ENCODE data around the gene CFAP161. TPM values are rescaled to one million over a fixed set of nuclear protein-coding genes. Genes with fewer than 3 reads are reported as not detected.

The CFAP161 gene
- total and polyA plus RNA-seq, 9 donors: 0.33 to 0.62 (median 0.54) TPM; not detected in 1

DNA sequence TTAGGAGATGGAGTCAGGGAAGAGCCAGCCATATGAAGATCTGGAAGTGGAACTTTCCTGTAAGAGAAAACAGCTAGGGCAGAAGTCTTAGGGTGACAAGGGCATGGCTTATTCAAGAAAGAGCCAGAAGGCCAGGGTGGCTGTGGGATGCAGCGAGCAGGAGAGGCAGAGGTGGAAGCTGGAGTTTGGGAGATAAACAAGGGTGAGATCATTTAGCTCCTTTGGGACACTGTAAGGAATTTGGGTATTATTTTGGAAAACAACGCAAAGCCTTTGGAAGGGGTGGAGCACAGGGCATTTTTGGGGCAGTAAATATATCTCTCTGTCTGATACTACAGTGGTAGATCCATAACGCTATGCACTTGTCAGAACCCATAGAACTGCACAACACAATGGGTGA, 57.6 kb downstream of the CFAP161 start:
- WGBS (ENCODE audit: insufficient coverage): 98% methylated on average over 2 of the region's 3 CpGs
- Histone ChIP-seq H3K36me3 (ENCODE audit: control insufficient read depth, insufficient read depth, low read length) (no peaks in the 10 kb centered on the region), H3K9me3 (replicated peaks; ENCODE audit: control insufficient read depth, low read depth, low read length) (no peaks in the 10 kb centered on the region), H3K27ac (ENCODE audit: low read length) (no peak overlapping the region), H3K4me3 (ENCODE audit: low read length) (no peak overlapping the region), H3K4me1 (ENCODE audit: control insufficient read depth, insufficient read depth, low read length) (peaks cover 4% of the 10 kb centered on the region), H3K27me3 (ENCODE audit: control insufficient read depth, insufficient read depth, low read length) (peaks cover 2% of the 10 kb centered on the region)
- DNase-seq: no peak

GRCh38 chr15:81194723-81195122, 60.7 kb downstream of the CFAP161 start:
- DNase-seq: no peak
- Histone ChIP-seq H3K27me3 (ENCODE audit: control insufficient read depth, insufficient read depth, low read length) (peaks cover 4% of the 10 kb centered on the region), H3K27ac (ENCODE audit: low read length) (no peak overlapping the region), H3K4me1 (ENCODE audit: control insufficient read depth, insufficient read depth, low read length) (peaks cover 4% of the 10 kb centered on the region), H3K9me3 (replicated peaks; ENCODE audit: control insufficient read depth, low read depth, low read length) (no peaks in the 10 kb centered on the region), H3K36me3 (ENCODE audit: control insufficient read depth, insufficient read depth, low read length) (no peaks in the 10 kb centered on the region), H3K4me3 (ENCODE audit: low read length) (no peak overlapping the region)
- WGBS (ENCODE audit: insufficient coverage): no CpG with 5 or more reads among the region's 5 CpGs

GRCh38 chr15:81195339-81195864, 61.3 kb downstream of the CFAP161 start:
- peaks cover 4% of the 10 kb centered on the region for H3K27me3 ChIP-seq (ENCODE audit: control insufficient read depth, insufficient read depth, low read length)
- DNase-seq: no peak
- no peaks in the 10 kb centered on the region for H3K36me3 ChIP-seq (ENCODE audit: control insufficient read depth, insufficient read depth, low read length)
- no peak overlapping the region for H3K4me3 ChIP-seq (ENCODE audit: low read length)
- 61% methylated on average over 3 of the region's 8 CpGs for WGBS (ENCODE audit: insufficient coverage)
- H3K27ac ChIP-seq (ENCODE audit: low read length): no peak overlapping the region
- no peaks in the 10 kb centered on the region for H3K9me3 ChIP-seq (replicated peaks; ENCODE audit: control insufficient read depth, low read depth, low read length)
- H3K4me1 ChIP-seq (ENCODE audit: control insufficient read depth, insufficient read depth, low read length): no peaks in the 10 kb centered on the region

DNA sequence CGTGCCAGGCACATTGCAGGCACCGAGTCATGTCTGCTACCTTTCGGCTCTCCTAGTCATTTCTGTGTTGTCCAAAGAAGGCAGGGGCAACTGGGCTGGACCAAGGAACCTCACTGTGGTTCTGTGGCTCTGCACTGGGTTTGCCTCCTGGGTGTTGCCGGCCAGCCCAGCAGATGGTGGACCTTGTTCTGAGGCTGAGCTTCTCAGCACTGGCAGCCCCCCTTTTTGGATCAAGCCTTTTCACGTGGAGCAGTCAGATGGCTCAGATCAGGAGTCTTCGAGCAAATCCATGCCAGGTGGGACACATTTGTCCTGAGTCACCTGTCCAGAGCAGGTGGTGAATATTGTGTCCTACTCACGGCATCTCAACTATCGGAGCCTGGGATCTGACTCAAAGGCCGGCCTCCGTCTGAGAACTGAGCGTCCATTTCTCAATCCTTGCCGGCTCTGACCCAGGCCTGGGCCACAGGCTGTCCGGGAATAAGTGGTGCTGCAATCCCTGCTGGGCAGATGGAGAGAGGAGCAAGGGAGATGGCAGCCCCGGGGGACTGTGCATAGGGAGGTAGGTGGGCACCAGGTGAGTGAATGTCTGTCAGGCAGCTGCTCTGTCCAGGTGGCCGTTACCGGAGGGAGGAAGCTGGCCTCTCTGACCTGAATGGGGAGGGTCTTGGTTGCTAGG, 62.6 kb downstream of the CFAP161 start, which contains the start of gene IL16:
Gene IL16 (plus strand): TSS at position 304 of the 679 bp plus-strand sequence. CDS start 28,521 bp downstream, outside the sequence.
- H3K27me3 ChIP-seq (ENCODE audit: control insufficient read depth, insufficient read depth, low read length): peaks cover 4% of the 10 kb centered on the region
- no peaks in the 10 kb centered on the region for H3K4me1 ChIP-seq (ENCODE audit: control insufficient read depth, insufficient read depth, low read length)
- no peak within 1 kb of the TSS for H3K27ac ChIP-seq (ENCODE audit: low read length)
- H3K36me3 ChIP-seq (ENCODE audit: control insufficient read depth, insufficient read depth, low read length): no peaks in the 10 kb centered on the region
- no peak for DNase-seq
- H3K4me3 ChIP-seq (ENCODE audit: low read length): no peak within 1 kb of the TSS
- WGBS (ENCODE audit: insufficient coverage): 75% methylated on average over 16 of the region's 16 CpGs
- H3K9me3 ChIP-seq (replicated peaks; ENCODE audit: control insufficient read depth, low read depth, low read length): no peaks in the 10 kb centered on the region

DNA sequence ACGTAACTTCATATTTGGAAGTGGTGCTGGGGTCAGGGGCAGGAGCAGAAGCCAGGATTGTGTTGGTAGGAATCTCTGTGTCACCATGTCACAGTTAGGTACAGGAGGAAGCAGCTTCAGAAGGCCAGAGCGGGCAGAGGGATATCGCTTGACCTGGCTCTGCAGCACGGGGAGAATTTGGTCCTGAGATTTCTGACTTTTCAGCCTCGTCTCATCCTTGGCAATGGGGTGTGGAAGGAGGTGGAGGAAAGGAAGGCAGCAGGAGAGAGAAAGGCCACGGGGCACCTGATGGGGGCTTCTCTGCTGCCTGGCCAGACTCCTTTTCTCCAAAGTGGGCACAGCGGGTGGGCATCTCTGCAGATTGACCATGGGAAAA, 63.2 kb downstream of the CFAP161 start:
- H3K36me3 ChIP-seq (ENCODE audit: control insufficient read depth, insufficient read depth, low read length): no peaks in the 10 kb centered on the region
- peaks cover 4% of the 10 kb centered on the region for H3K27me3 ChIP-seq (ENCODE audit: control insufficient read depth, insufficient read depth, low read length)
- no peak for DNase-seq
- H3K4me1 ChIP-seq (ENCODE audit: control insufficient read depth, insufficient read depth, low read length): no peaks in the 10 kb centered on the region
- H3K9me3 ChIP-seq (replicated peaks; ENCODE audit: control insufficient read depth, low read depth, low read length): no peaks in the 10 kb centered on the region
- WGBS (ENCODE audit: insufficient coverage): 74% methylated on average over 4 of the region's 7 CpGs
- H3K4me3 ChIP-seq (ENCODE audit: low read length): no peak overlapping the region
- H3K27ac ChIP-seq (ENCODE audit: low read length): no peak overlapping the region

DNA sequence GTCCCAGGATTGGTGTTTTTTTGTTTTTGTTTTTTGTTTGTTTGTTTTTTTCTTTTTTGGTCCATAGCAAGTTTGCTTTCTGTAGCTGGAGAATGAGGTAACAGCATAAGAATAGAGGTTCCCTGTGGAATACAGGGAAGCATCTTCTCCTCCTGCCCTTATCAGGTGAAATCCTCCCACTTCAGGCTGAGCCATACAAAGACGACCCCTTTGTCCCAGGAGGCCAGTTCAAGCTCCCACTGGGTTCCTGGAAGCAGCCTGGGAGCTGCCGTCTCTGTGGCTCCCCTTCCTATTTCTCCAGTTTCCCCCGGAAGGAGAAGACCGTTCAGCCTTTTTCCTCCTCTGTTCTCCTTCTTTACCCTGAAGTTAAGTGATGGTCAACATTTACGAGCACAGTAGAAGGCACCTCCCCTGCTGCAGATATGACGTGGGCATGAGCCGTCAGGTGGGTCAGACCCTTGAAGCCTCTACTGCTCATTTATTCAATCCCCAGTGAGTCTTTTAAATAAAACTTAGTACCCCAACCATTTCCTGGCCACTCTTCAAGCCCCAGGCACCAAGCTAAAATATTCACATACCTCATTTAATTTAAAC, 63.7 kb downstream of the CFAP161 start:
- Histone ChIP-seq H3K4me1 (ENCODE audit: control insufficient read depth, insufficient read depth, low read length) (no peaks in the 10 kb centered on the region), H3K9me3 (replicated peaks; ENCODE audit: control insufficient read depth, low read depth, low read length) (no peaks in the 10 kb centered on the region), H3K27me3 (ENCODE audit: control insufficient read depth, insufficient read depth, low read length) (peaks cover 4% of the 10 kb centered on the region), H3K4me3 (ENCODE audit: low read length) (no peak overlapping the region), H3K27ac (ENCODE audit: low read length) (no peak overlapping the region), H3K36me3 (ENCODE audit: control insufficient read depth, insufficient read depth, low read length) (no peaks in the 10 kb centered on the region)
- no peak for DNase-seq
- WGBS (ENCODE audit: insufficient coverage): 60% methylated on average over 7 of the region's 7 CpGs

Other genes with a start within 250 kb of the CFAP161 start
- gene MESD, start 144.5 kb upstream of the CFAP161 start, total RNA-seq: 22.3 TPM
- 10 to 100 TPM; 18.0 to 26.7 (median 22.1) TPM for gene MESD, start 144.5 kb upstream of the CFAP161 start, polyA plus RNA-seq (ENCODE audit: insufficient read depth in 1 of 8, insufficient read length in 8 of 8, low replicate concordance in 1 of 8)
- gene TLNRD1, start 133.3 kb upstream of the CFAP161 start, total RNA-seq: 7.8 TPM
- gene TLNRD1, start 133.3 kb upstream of the CFAP161 start, polyA plus RNA-seq (ENCODE audit: insufficient read depth in 1 of 8, insufficient read length in 8 of 8, low replicate concordance in 1 of 8): 10 to 100 TPM; 12.9 to 18.2 (median 15.8) TPM
- 3.9 TPM for gene IL16, start 62.6 kb downstream of the CFAP161 start, total RNA-seq
- gene IL16, start 62.6 kb downstream of the CFAP161 start, polyA plus RNA-seq (ENCODE audit: insufficient read depth in 1 of 8, insufficient read length in 8 of 8, low replicate concordance in 1 of 8): 1 to 10 TPM; 4.2 to 8.9 (median 7.4) TPM
- gene STARD5, start 189.9 kb downstream of the CFAP161 start, total RNA-seq: 3.7 TPM
- 1 to 10 TPM; 2.5 to 6.0 (median 4.5) TPM for gene STARD5, start 189.9 kb downstream of the CFAP161 start, polyA plus RNA-seq (ENCODE audit: insufficient read depth in 1 of 8, insufficient read length in 8 of 8, low replicate concordance in 1 of 8)
- 0.04 TPM for gene TMC3, start 239.9 kb downstream of the CFAP161 start, total RNA-seq
- gene TMC3, start 239.9 kb downstream of the CFAP161 start, polyA plus RNA-seq (ENCODE audit: insufficient read depth in 1 of 8, insufficient read length in 8 of 8, low replicate concordance in 1 of 8): under 1 TPM in 6 of 8 donors, not detected in 2; 0.04 to 0.25 (median 0.08) TPM